ENCODE data around the gene SORCS2.

SORCS2 gene

GRCh38 chr4:7342223-7343080, 150.1 kb downstream of the SORCS2 start:
- Histone ChIP-seq H3K14ac (ENCODE audit: low read length in 2 of 2) (no peak overlapping the region), H3K9me3 (ENCODE audit: control insufficient read depth, low read length) (peaks cover 17% of the 10 kb centered on the region), H2AK5ac (ENCODE audit: low read length, severe bottlenecking) (no peak overlapping the region), H2AFZ (ENCODE audit: low read depth, low read length) (no peak overlapping the region), H3K9ac (ENCODE audit: low read length) (no peak overlapping the region), H2BK15ac (ENCODE audit: low read depth, poor library complexity, severe bottlenecking) (no peak overlapping the region), H3K36me3 (ENCODE audit: control insufficient read depth in 1 of 2, insufficient read depth in 2 of 2, low read depth in 1 of 2, low read length in 2 of 2) (peaks cover 0 to 6% of the 10 kb centered on the region in 2 experiments), H3K18ac (ENCODE audit: low read depth in 1 of 2, low read length in 2 of 2) (no peak overlapping the region), H3K4me2 (ENCODE audit: low read length, poor library complexity, severe bottlenecking) (no peak overlapping the region), H3K27ac (ENCODE audit: low read length, poor library complexity, severe bottlenecking) (no peak overlapping the region), H3K4ac (ENCODE audit: low read depth in 1 of 2, low read length in 2 of 2) (no peak overlapping the region), H3K79me1 (replicated peaks; ENCODE audit: low read length, poor library complexity, severe bottlenecking) (no peaks in the 10 kb centered on the region), H4K8ac (ENCODE audit: low read length) (peak overlapping the region; percentile 21), H3K23ac (ENCODE audit: low read length in 2 of 2) (no peak overlapping the region), H4K91ac (ENCODE audit: low read length) (no peak overlapping the region), H2BK120ac (ENCODE audit: low read depth, low read length) (no peak overlapping the region), H3K4me1 (ENCODE audit: control insufficient read depth, insufficient read depth, low read depth, low read length) (peaks cover 7% of the 10 kb centered on the region), H3K27me3 (ENCODE audit: control insufficient read depth in 1 of 2, insufficient read depth in 1 of 2, low read length in 2 of 2) (peaks cover 5 to 8% of the 10 kb centered on the region in 2 experiments), H3K4me3 (ENCODE audit: insufficient read depth in 1 of 2, low read depth in 1 of 2, low read length in 2 of 2) (no peak overlapping the region), H2BK12ac (ENCODE audit: low read length in 2 of 2) (no peak overlapping the region), H2BK5ac (ENCODE audit: low read depth, low read length, poor library complexity, severe bottlenecking) (no peak overlapping the region)
- no peak for DNase-seq
- 96% methylated on average over 21 of the region's 21 CpGs for WGBS

GRCh38 chr4:7343081-7343655, 150.8 kb downstream of the SORCS2 start:
- Histone ChIP-seq H2BK12ac (ENCODE audit: low read length in 2 of 2) (no peak overlapping the region), H3K27ac (ENCODE audit: low read length, poor library complexity, severe bottlenecking) (no peak overlapping the region), H3K4me3 (ENCODE audit: insufficient read depth in 1 of 2, low read depth in 1 of 2, low read length in 2 of 2) (no peak overlapping the region), H3K4me1 (ENCODE audit: control insufficient read depth, insufficient read depth, low read depth, low read length) (peaks cover 7% of the 10 kb centered on the region), H2AK5ac (ENCODE audit: low read length, severe bottlenecking) (no peak overlapping the region), H3K36me3 (ENCODE audit: control insufficient read depth in 1 of 2, insufficient read depth in 2 of 2, low read depth in 1 of 2, low read length in 2 of 2) (peaks cover 0 to 2% of the 10 kb centered on the region in 2 experiments), H4K8ac (ENCODE audit: low read length) (no peak overlapping the region), H3K4me2 (ENCODE audit: low read length, poor library complexity, severe bottlenecking) (no peak overlapping the region), H3K27me3 (ENCODE audit: control insufficient read depth in 1 of 2, insufficient read depth in 1 of 2, low read length in 2 of 2) (peaks cover 5 to 8% of the 10 kb centered on the region in 2 experiments), H2BK5ac (ENCODE audit: low read depth, low read length, poor library complexity, severe bottlenecking) (no peak overlapping the region), H3K14ac (ENCODE audit: low read length in 2 of 2) (no peak overlapping the region), H3K9ac (ENCODE audit: low read length) (no peak overlapping the region), H3K23ac (ENCODE audit: low read length in 2 of 2) (no peak overlapping the region), H3K9me3 (ENCODE audit: control insufficient read depth, low read length) (peaks cover 17% of the 10 kb centered on the region), H3K79me1 (replicated peaks; ENCODE audit: low read length, poor library complexity, severe bottlenecking) (no peaks in the 10 kb centered on the region), H2BK15ac (ENCODE audit: low read depth, poor library complexity, severe bottlenecking) (no peak overlapping the region), H3K18ac (ENCODE audit: low read depth in 1 of 2, low read length in 2 of 2) (no peak overlapping the region), H2AFZ (ENCODE audit: low read depth, low read length) (no peak overlapping the region), H2BK120ac (ENCODE audit: low read depth, low read length) (no peak overlapping the region), H4K91ac (ENCODE audit: low read length) (no peak overlapping the region), H3K4ac (ENCODE audit: low read depth in 1 of 2, low read length in 2 of 2) (no peak overlapping the region)
- DNase-seq, result no peak
- 92% methylated on average over 19 of the region's 19 CpGs for WGBS

- Histone ChIP-seq H2BK12ac (ENCODE audit: low read length in 2 of 2) (no peak overlapping the region), H3K18ac (ENCODE audit: low read depth in 1 of 2, low read length in 2 of 2) (no peak overlapping the region), H3K36me3 (ENCODE audit: control insufficient read depth in 1 of 2, insufficient read depth in 2 of 2, low read depth in 1 of 2, low read length in 2 of 2) (peaks cover 0 to 2% of the 10 kb centered on the region in 2 experiments), H3K4me1 (ENCODE audit: control insufficient read depth, insufficient read depth, low read depth, low read length) (peaks cover 9% of the 10 kb centered on the region), H4K91ac (ENCODE audit: low read length) (no peak overlapping the region), H4K8ac (ENCODE audit: low read length) (no peak overlapping the region), H2AK5ac (ENCODE audit: low read length, severe bottlenecking) (no peak overlapping the region), H3K27me3 (ENCODE audit: control insufficient read depth in 1 of 2, insufficient read depth in 1 of 2, low read length in 2 of 2) (peaks cover 5 to 8% of the 10 kb centered on the region in 2 experiments), H3K79me1 (replicated peaks; ENCODE audit: low read length, poor library complexity, severe bottlenecking) (no peaks in the 10 kb centered on the region), H3K14ac (ENCODE audit: low read length in 2 of 2) (no peak overlapping the region), H2AFZ (ENCODE audit: low read depth, low read length) (no peak overlapping the region), H3K4ac (ENCODE audit: low read depth in 1 of 2, low read length in 2 of 2) (no peak overlapping the region), H2BK120ac (ENCODE audit: low read depth, low read length) (no peak overlapping the region), H2BK5ac (ENCODE audit: low read depth, low read length, poor library complexity, severe bottlenecking) (no peak overlapping the region), H3K23ac (ENCODE audit: low read length in 2 of 2) (no peak overlapping the region), H3K27ac (ENCODE audit: low read length, poor library complexity, severe bottlenecking) (no peak overlapping the region), H2BK15ac (ENCODE audit: low read depth, poor library complexity, severe bottlenecking) (no peak overlapping the region), H3K9ac (ENCODE audit: low read length) (no peak overlapping the region), H3K4me2 (ENCODE audit: low read length, poor library complexity, severe bottlenecking) (no peak overlapping the region), H3K9me3 (ENCODE audit: control insufficient read depth, low read length) (peaks cover 17% of the 10 kb centered on the region), H3K4me3 (ENCODE audit: insufficient read depth in 1 of 2, low read depth in 1 of 2, low read length in 2 of 2) (no peak overlapping the region)
- no peak for DNase-seq
- 83% methylated on average over 8 of the region's 8 CpGs for WGBS
These were observed 151.6 kb downstream of the SORCS2 start for GRCh38 chr4:7343950-7344349.

- no peak for DNase-seq
- H2BK120ac ChIP-seq (ENCODE audit: low read depth, low read length), result no peak overlapping the region
- no peak overlapping the region for H3K27ac ChIP-seq (ENCODE audit: low read length, poor library complexity, severe bottlenecking)
- no peak overlapping the region for H3K4ac ChIP-seq (ENCODE audit: low read depth in 1 of 2, low read length in 2 of 2)
- no peak overlapping the region for H4K91ac ChIP-seq (ENCODE audit: low read length)
- no peak overlapping the region for H3K18ac ChIP-seq (ENCODE audit: low read depth in 1 of 2, low read length in 2 of 2)
- H3K36me3 ChIP-seq (ENCODE audit: control insufficient read depth in 1 of 2, insufficient read depth in 2 of 2, low read depth in 1 of 2, low read length in 2 of 2), result peaks cover 0 to 2% of the 10 kb centered on the region in 2 experiments
- 57% methylated on average over 9 of the region's 10 CpGs for WGBS
- no peak overlapping the region for H3K4me2 ChIP-seq (ENCODE audit: low read length, poor library complexity, severe bottlenecking)
- H3K14ac ChIP-seq (ENCODE audit: low read length in 2 of 2), result no peak overlapping the region
- H3K9ac ChIP-seq (ENCODE audit: low read length), result peak overlapping the region; percentile 17
- no peaks in the 10 kb centered on the region for H3K79me1 ChIP-seq (replicated peaks; ENCODE audit: low read length, poor library complexity, severe bottlenecking)
- no peak overlapping the region for H3K4me3 ChIP-seq (ENCODE audit: insufficient read depth in 1 of 2, low read depth in 1 of 2, low read length in 2 of 2)
- peaks cover 17% of the 10 kb centered on the region for H3K9me3 ChIP-seq (ENCODE audit: control insufficient read depth, low read length)
- H2AK5ac ChIP-seq (ENCODE audit: low read length, severe bottlenecking), result no peak overlapping the region
- H4K8ac ChIP-seq (ENCODE audit: low read length), result no peak overlapping the region
- no peak overlapping the region for H2BK12ac ChIP-seq (ENCODE audit: low read length in 2 of 2)
- H3K4me1 ChIP-seq (ENCODE audit: control insufficient read depth, insufficient read depth, low read depth, low read length), result peaks cover 11% of the 10 kb centered on the region
- peaks cover 5 to 8% of the 10 kb centered on the region in 2 experiments for H3K27me3 ChIP-seq (ENCODE audit: control insufficient read depth in 1 of 2, insufficient read depth in 1 of 2, low read length in 2 of 2)
- no peak overlapping the region for H2BK5ac ChIP-seq (ENCODE audit: low read depth, low read length, poor library complexity, severe bottlenecking)
- H2BK15ac ChIP-seq (ENCODE audit: low read depth, poor library complexity, severe bottlenecking), result no peak overlapping the region
- H2AFZ ChIP-seq (ENCODE audit: low read depth, low read length), result no peak overlapping the region
- H3K23ac ChIP-seq (ENCODE audit: low read length in 2 of 2), result no peak overlapping the region
These were observed 152.4 kb downstream of the SORCS2 start for GRCh38 chr4:7344636-7345155.

Measured in mesenchymal stem cell (in vitro differentiated cells and primary cell).